BJ (cell line): ENCODE measurements around the gene ACOD1. TPM values are rescaled to one million over a fixed set of nuclear protein-coding genes. Genes with fewer than 3 reads are reported as not detected.
"Not testable (repeated sequence)": the region's sequence is repeated elsewhere in the genome, so short reads cannot be mapped to it uniquely, and the experiment has no call there.

Source experiments
- CTCF ChIA-PET: fragments of 350-600 bp; formaldehyde crosslinking; extraction: SDS; loops from one replicate; lab custom pipeline; 2021; ENCODE audit warnings: antibody characterized with exemption, inconsistent platforms; lab: Yijun Ruan, JAX
- POLR2A ChIA-PET: fragments of 300-600 bp; sonication (Branson Sonifier 250); formaldehyde crosslinking; extraction: SDS; loops from one replicate; lab custom pipeline; 2021; ENCODE audit warnings: antibody characterized with exemption; lab: Charles Lee
- DNase-seq: peaks from one replicate; pipeline ENCODE4 v3.0.0-alpha.2; 2011; ENCODE audit warnings: low read depth
- H3K27me3 ChIP-seq: 2 replicates; pipeline ENCODE4 v1.6.0; 2011; ENCODE audit warnings: low read length; ENCODE audit not compliant: control insufficient read depth, insufficient read depth
- H3K36me3 ChIP-seq: 2 replicates; pipeline ENCODE4 v1.5.1; 2011; ENCODE audit warnings: low read length; ENCODE audit not compliant: control insufficient read depth, insufficient read depth
- H3K4me3 ChIP-seq: 2 replicates; pipeline ENCODE4 v1.5.1; 2011; ENCODE audit warnings: low read depth, mild to moderate bottlenecking, control low read depth, low read length
- polyA minus RNA-seq: library from RNA; depleted of rRNA, polyadenylated mRNA; stranded (reverse); fragments of >200 nt; gene quantifications from 2 replicates; pipeline ENCODE4 v1.2.3, GENCODE V29; 2011; rRNA and poly(A)+ RNA removed
- polyA plus RNA-seq: library from polyadenylated mRNA; depleted of rRNA; stranded (reverse); fragments of >200 nt; gene quantifications from 2 replicates; pipeline ENCODE4 v1.2.3, GENCODE V29; 2011; rRNA removed
- TF ChIP-seq, protein P1 (sequence below): IDR thresholded peaks from 2 replicates; pipeline ENCODE4 v1.5.1; 2011; ENCODE audit warnings: low read depth, mild to moderate bottlenecking, control low read depth, inconsistent platforms, low read length, moderate library complexity; ENCODE audit not compliant: insufficient read depth

Gene ACOD1
- polyA plus RNA-seq (not detected in 2 replicates), polyA minus RNA-seq (not detected in 2 replicates)

DNA sequence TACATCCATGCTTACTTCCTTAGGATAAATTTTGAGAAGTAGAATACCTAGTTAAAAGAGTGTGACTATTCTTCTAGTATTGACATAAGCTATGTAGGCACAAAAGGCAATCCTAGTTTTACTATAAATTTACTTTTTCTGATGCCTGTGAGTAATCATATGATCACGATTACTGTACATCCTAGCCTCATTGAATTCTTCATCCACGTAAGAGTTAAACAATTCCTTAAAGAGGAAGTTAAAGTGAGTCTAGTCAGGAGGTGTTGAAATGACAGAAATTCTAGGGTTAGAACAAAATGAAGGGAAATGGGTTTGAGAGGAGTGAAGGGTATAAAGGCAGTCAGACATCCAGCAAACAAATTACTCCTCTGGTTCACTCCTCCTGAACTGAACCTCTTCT, at the start of gene ACOD1:
ACOD1 (plus strand) TSS at position 363 of the 400 bp plus-strand sequence. CDS start 48 bp downstream, outside the sequence.
- ChIA-PET POLR2A (no interaction called here), CTCF (no interaction called here)
- H3K27me3 ChIP-seq = peaks cover 3% of the 10 kb centered on the region; the same call in 1 of the 2 replicates
- no peak for DNase-seq
- TF ChIP-seq, protein P1, sequence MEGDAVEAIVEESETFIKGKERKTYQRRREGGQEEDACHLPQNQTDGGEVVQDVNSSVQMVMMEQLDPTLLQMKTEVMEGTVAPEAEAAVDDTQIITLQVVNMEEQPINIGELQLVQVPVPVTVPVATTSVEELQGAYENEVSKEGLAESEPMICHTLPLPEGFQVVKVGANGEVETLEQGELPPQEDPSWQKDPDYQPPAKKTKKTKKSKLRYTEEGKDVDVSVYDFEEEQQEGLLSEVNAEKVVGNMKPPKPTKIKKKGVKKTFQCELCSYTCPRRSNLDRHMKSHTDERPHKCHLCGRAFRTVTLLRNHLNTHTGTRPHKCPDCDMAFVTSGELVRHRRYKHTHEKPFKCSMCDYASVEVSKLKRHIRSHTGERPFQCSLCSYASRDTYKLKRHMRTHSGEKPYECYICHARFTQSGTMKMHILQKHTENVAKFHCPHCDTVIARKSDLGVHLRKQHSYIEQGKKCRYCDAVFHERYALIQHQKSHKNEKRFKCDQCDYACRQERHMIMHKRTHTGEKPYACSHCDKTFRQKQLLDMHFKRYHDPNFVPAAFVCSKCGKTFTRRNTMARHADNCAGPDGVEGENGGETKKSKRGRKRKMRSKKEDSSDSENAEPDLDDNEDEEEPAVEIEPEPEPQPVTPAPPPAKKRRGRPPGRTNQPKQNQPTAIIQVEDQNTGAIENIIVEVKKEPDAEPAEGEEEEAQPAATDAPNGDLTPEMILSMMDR = no peak
- H3K4me3 ChIP-seq = no peak within 1 kb of the TSS
- no peaks in the 10 kb centered on the region for H3K36me3 ChIP-seq

DNA sequence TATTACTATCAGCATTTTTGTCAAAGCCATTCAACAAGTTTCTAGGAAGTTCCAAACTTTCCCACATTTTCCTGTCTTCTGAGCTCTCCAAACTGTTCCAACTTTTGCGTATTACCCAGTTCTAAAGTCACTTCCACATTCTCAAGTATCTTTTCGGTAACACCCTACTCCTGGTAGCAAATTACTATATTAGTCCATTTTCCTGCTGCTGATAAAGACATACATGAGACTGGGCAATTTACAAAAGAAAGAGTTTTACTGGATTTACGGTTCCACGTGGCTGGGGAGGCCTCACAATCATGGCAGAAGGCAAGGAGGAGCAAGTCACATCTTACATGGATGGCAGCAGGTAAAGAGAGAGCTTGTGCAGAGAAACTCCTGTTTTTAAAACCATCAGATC, 49.2 kb upstream of the ACOD1 start:
- POLR2A ChIA-PET, DNase-seq, H3K36me3 ChIP-seq, H3K4me3 ChIP-seq, H3K27me3 ChIP-seq: not testable (repeated sequence)
- CTCF ChIA-PET = interaction anchor here (1.0 to 2.7 kb wide), 5 partner anchors 76 to 1022 kb away, joined by 3 to 8 read pairs (median 3); no protein-coding TSS in a partner anchor

DNA sequence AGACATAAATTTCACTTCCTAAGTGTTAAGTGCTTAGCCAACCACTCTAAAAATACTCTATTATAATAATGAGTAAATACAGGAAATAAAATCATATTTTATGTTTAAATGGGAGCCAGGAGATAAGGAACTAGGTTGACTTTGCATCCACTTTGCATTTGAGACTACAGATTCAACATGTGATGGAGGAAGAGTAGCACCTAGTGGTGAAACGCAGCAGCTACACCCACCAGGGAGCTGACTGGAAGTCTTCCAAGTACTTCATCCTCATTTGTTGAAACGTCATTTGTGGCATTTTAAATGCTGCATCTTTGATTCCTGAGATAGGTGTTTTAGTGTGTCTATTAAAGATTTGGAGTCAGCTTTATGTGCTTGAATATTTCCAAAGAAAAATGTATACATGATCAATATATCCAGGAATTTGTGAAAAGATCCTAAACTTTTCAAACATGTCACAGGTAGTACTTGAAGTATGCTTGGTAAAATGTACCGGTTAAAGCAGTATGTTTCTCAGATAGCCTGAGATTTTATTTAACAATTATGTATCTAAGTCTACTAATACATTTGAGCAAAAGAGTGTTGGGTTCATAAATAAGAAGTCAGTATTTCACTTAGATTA, 44.7 kb upstream of the ACOD1 start:
- Histone ChIP-seq H3K27me3 (peaks cover 10% of the 10 kb centered on the region), H3K36me3 (no peaks in the 10 kb centered on the region), H3K4me3 (no peak overlapping the region)
- TF ChIP-seq, protein P1 = peak; percentile 98
- DNase-seq = no peak
- ChIA-PET POLR2A (no interaction called here), CTCF (interaction anchor here (0.7 to 5.4 kb wide), 22 partner anchors 9 to 1034 kb away, joined by 3 to 108 read pairs (median 6); no protein-coding TSS in a partner anchor)

DNA sequence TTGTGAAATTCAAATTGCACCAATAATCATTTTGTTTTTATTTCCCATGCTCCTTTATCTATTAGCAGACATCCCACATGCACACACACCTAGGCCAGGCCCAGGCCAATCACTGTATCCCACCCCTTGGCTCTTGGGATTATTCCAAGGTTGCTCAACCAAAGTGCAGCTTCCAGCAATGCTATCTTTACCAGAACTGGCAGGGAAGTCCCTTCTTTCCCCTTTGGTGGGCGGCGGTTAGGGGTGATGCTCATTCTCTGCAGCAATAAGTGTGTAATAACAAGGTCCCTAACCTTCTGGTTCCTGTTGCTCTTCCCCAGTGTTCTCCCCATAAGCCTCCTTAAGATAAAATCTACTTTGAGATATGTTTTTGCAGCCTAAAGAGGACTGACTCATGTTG, 43.8 kb upstream of the ACOD1 start:
- TF ChIP-seq, protein P1 = no peak
- ChIA-PET CTCF (interaction anchor here (0.9 to 5.4 kb wide), 18 partner anchors 9 to 1035 kb away, joined by 3 to 108 read pairs (median 6); no protein-coding TSS in a partner anchor), POLR2A (no interaction called here)
- no peak overlapping the region for H3K4me3 ChIP-seq
- H3K27me3 ChIP-seq = peaks cover 10% of the 10 kb centered on the region
- no peak for DNase-seq
- H3K36me3 ChIP-seq = no peaks in the 10 kb centered on the region

DNA sequence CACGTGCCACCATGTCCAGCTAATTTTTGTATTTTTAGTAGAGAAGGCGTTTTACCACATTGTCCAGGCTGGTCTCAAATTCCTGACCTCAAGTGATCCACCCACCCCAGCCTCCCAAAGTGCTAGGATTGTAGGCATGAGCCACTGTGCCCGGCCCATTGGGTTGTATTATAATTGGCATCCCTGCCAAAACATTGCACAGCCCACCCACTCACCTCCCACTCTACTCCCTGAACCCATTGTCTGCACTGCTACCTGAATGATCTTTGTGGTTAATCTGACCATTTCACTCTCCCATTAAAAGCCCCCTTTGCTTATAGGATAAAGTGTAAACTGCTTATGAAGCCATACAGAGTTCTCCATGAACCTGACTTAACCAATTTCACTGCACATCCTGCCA, 35.8 kb upstream of the ACOD1 start:
- ChIA-PET CTCF (interaction anchor here (2.4 kb wide), 1 partner anchor 8 kb away, joined by 8 read pairs; no protein-coding TSS in a partner anchor), POLR2A (no interaction called here)
- Histone ChIP-seq H3K4me3 (no peak overlapping the region), H3K27me3 (peaks cover 3% of the 10 kb centered on the region), H3K36me3 (no peaks in the 10 kb centered on the region)
- TF ChIP-seq, protein P1 = no peak
- DNase-seq = no peak
